Common myeloid progenitor, CD34-positive (primary cell): ENCODE data around the gene HSPD1.

Source experiments
- CTCF ChIA-PET: fragments of 350-600 bp; sonication (Branson Sonifier 250); formaldehyde crosslinking; loops from one replicate; lab custom pipeline; 2021; ENCODE audit warnings: antibody characterized with exemption; lab: Charles Lee
- POLR2A ChIA-PET: fragments of 350-600 bp; sonication (Branson Sonifier 250); formaldehyde crosslinking; loops from one replicate; lab custom pipeline; 2021; ENCODE audit warnings: antibody characterized with exemption; lab: Charles Lee
- DNase-seq, 3 donors: peaks; one replicate each; pipeline versions ENCODE4 v3.0.0 to v3.0.0-alpha.2; 2013
- H3K27ac ChIP-seq, 2 experiments: 1 replicate in 1 of 2; 2 replicates in 1 of 2; pipeline ENCODE4 v1.7.0; 2013; ENCODE audit warnings: inconsistent platforms in 2 of 2, low read length in 2 of 2, mild to moderate bottlenecking in 2 of 2, low read depth in 1 of 2, moderate library complexity in 1 of 2; ENCODE audit not compliant: severe bottlenecking in 2 of 2, insufficient read depth in 1 of 2, poor library complexity in 1 of 2
- H3K27me3 ChIP-seq, 5 experiments: replicated peaks in 2 of 5; 1 replicate in 3 of 5; 2 replicates in 2 of 5; pipeline versions ENCODE4 v1.6.1 to v1.7.0; 2013; ENCODE audit warnings: low read length in 4 of 5, mild to moderate bottlenecking in 2 of 5, moderate library complexity in 2 of 5, inconsistent platforms in 1 of 5; ENCODE audit not compliant: insufficient read depth in 5 of 5, control insufficient read depth in 4 of 5
- H3K36me3 ChIP-seq, 4 experiments: 1 replicate in 2 of 4; 2 replicates in 2 of 4; pipeline versions ENCODE4 v1.6.1 to v1.7.0; 2013; ENCODE audit warnings: low read length in 3 of 4, control low read depth in 1 of 4, mild to moderate bottlenecking in 1 of 4; ENCODE audit not compliant: control insufficient read depth in 4 of 4, insufficient read depth in 4 of 4
- H3K4me1 ChIP-seq, 4 experiments: 1 replicate in 3 of 4; 2 replicates in 1 of 4; pipeline versions ENCODE4 v1.6.1 to v1.7.1; 2013; ENCODE audit warnings: low read length in 3 of 4, mild to moderate bottlenecking in 3 of 4, control low read depth in 1 of 4, inconsistent platforms in 1 of 4, moderate library complexity in 1 of 4; ENCODE audit not compliant: control insufficient read depth in 4 of 4, insufficient read depth in 4 of 4; ENCODE audit errors: control extremely low read depth in 1 of 4
- H3K4me3 ChIP-seq, 7 experiments: 1 replicate in 4 of 7; 2 replicates in 3 of 7; pipeline versions ENCODE4 v1.5.1 to v1.7.0; 2013; ENCODE audit warnings: mild to moderate bottlenecking in 7 of 7, low read length in 6 of 7, moderate library complexity in 6 of 7, inconsistent platforms in 2 of 7, low read depth in 2 of 7, control low read depth in 1 of 7; ENCODE audit not compliant: insufficient read depth in 4 of 7, control insufficient read depth in 1 of 7; ENCODE audit errors: extremely low read depth in 1 of 7
- H3K9me3 ChIP-seq, 5 experiments: 1 replicate in 4 of 5; 2 replicates in 1 of 5; pipeline versions ENCODE4 v1.6.1 to v1.7.1; 2013; ENCODE audit warnings: low read length in 4 of 5, mild to moderate bottlenecking in 2 of 5, inconsistent platforms in 1 of 5, low read depth in 1 of 5, moderate library complexity in 1 of 5; ENCODE audit not compliant: control insufficient read depth in 4 of 5, insufficient read depth in 2 of 5; ENCODE audit errors: control extremely low read depth in 1 of 5
- WGBS: methylation state at CpG from one replicate; pipeline ENCODE4 v1.1.5; 2013; ENCODE audit not compliant: insufficient coverage; 5-methylcytosine and 5-hydroxymethylcytosine counted together

Gene HSPD1

GRCh38 chr2:197498937-197499593 lies 575 bp downstream of the HSPD1 start:
- Histone ChIP-seq H3K36me3 (peaks cover 26 to 61% (median 34%) of the 10 kb centered on the region in 4 experiments), H3K9me3 (no peaks in the 10 kb centered on the region), H3K4me1 (peaks cover 15 to 48% (median 31%) of the 10 kb centered on the region in 4 experiments), H3K4me3 (peak overlapping the region; percentile 52 to 97 (median 84)), H3K27ac (peak overlapping the region; percentile 73 to 93), H3K27me3 (no peaks in the 10 kb centered on the region)
- 0% methylated on average over 43 of the region's 46 CpGs for WGBS
- ChIA-PET CTCF (no interaction called here), POLR2A (interaction anchor here (0.8 to 3.9 kb wide), 4 partner anchors 9 to 65 kb away, joined by 4 to 34 read pairs (median 7); partner anchors contain the start of genes MOB4 and SF3B1)
- DNase-seq: peak in 2 of 3 donors; percentile 61 to 63

GRCh38 chr2:197498235-197498936 lies 1.3 kb downstream of the HSPD1 start:
- Histone ChIP-seq H3K4me3 (peak overlapping the region; percentile 52 to 97 (median 84)), H3K36me3 (peaks cover 22 to 60% (median 37%) of the 10 kb centered on the region in 4 experiments), H3K9me3 (no peaks in the 10 kb centered on the region), H3K27ac (peak overlapping the region; percentile 73 to 93), H3K4me1 (peaks cover 15 to 48% (median 31%) of the 10 kb centered on the region in 4 experiments), H3K27me3 (no peaks in the 10 kb centered on the region)
- ChIA-PET POLR2A (interaction anchor here (1.8 to 3.9 kb wide), 2 partner anchors 18 to 63 kb away, joined by 9 to 34 read pairs; partner anchors contain the start of genes MOB4 and SF3B1), CTCF (no interaction called here)
- 21% methylated on average over 9 of the region's 14 CpGs for WGBS
- DNase-seq: no peak

GRCh38 chr2:197497326-197497725 lies 2.3 kb downstream of the HSPD1 start:
- WGBS: 67% methylated on average over 1 of the region's 2 CpGs
- Histone ChIP-seq H3K9me3 (no peaks in the 10 kb centered on the region), H3K36me3 (peaks cover 25 to 64% (median 42%) of the 10 kb centered on the region in 4 experiments), H3K27me3 (no peaks in the 10 kb centered on the region), H3K27ac (no peak overlapping the region), H3K4me1 (peaks cover 14 to 48% (median 29%) of the 10 kb centered on the region in 4 experiments), H3K4me3 (peak overlapping the region in 3 of 7 experiments; percentile 84 to 97 (median 92))
- CTCF ChIA-PET: no interaction called here
- DNase-seq: no peak
- POLR2A ChIA-PET: no interaction called here

GRCh38 chr2:197496695-197497094 lies 2.9 kb downstream of the HSPD1 start:
- no peak for DNase-seq
- CTCF ChIA-PET: interaction anchor here (0.9 to 1.4 kb wide), 2 partner anchors 10 to 56 kb away, joined by 3 to 7 read pairs; no protein-coding TSS in a partner anchor
- Histone ChIP-seq H3K4me1 (peaks cover 8 to 41% (median 24%) of the 10 kb centered on the region in 4 experiments), H3K36me3 (peaks cover 27 to 64% (median 45%) of the 10 kb centered on the region in 4 experiments), H3K27ac (peak overlapping the region in 1 of 2 experiments; percentile 59), H3K4me3 (peak overlapping the region in 2 of 7 experiments; percentile 11 to 84), H3K27me3 (no peaks in the 10 kb centered on the region), H3K9me3 (no peaks in the 10 kb centered on the region)
- POLR2A ChIA-PET: no interaction called here

- POLR2A ChIA-PET: no interaction called here
- Histone ChIP-seq H3K9me3 (no peaks in the 10 kb centered on the region), H3K27me3 (no peaks in the 10 kb centered on the region), H3K4me3 (no peak overlapping the region), H3K36me3 (peaks cover 30 to 72% (median 52%) of the 10 kb centered on the region in 4 experiments), H3K4me1 (peaks cover 4 to 34% (median 23%) of the 10 kb centered on the region in 4 experiments), H3K27ac (no peak overlapping the region)
- DNase-seq: no peak
- CTCF ChIA-PET: interaction anchor here (0.8 to 1.4 kb wide), 2 partner anchors 11 to 802 kb away, joined by 3 to 7 read pairs; no protein-coding TSS in a partner anchor
- no CpG with 5 or more reads among the region's 2 CpGs for WGBS
Measured at GRCh38 chr2:197495433-197496134, 4.1 kb downstream of the HSPD1 start.

GRCh38 chr2:197487385-197487784 lies 12.3 kb downstream of the HSPD1 start:
- Histone ChIP-seq H3K9me3 (peaks cover 0 to 9% (median 8%) of the 10 kb centered on the region in 5 experiments), H3K27me3 (no peaks in the 10 kb centered on the region), H3K27ac (no peak overlapping the region), H3K4me3 (no peak overlapping the region), H3K4me1 (no peaks in the 10 kb centered on the region), H3K36me3 (peaks cover 13 to 79% (median 55%) of the 10 kb centered on the region in 4 experiments)
- WGBS: 96% methylated on average over 4 of the region's 4 CpGs
- POLR2A ChIA-PET: interaction anchor here (0.7 kb wide), 1 partner anchor 26 kb away, joined by 3 read pairs; no protein-coding TSS in a partner anchor
- no peak for DNase-seq
- CTCF ChIA-PET: interaction anchor here (0.6 to 1.4 kb wide), 2 partner anchors 9 to 221 kb away, joined by 3 read pairs; no protein-coding TSS in a partner anchor
